ENCODE data around the gene MEG3.

Gene MEG3

DNA sequence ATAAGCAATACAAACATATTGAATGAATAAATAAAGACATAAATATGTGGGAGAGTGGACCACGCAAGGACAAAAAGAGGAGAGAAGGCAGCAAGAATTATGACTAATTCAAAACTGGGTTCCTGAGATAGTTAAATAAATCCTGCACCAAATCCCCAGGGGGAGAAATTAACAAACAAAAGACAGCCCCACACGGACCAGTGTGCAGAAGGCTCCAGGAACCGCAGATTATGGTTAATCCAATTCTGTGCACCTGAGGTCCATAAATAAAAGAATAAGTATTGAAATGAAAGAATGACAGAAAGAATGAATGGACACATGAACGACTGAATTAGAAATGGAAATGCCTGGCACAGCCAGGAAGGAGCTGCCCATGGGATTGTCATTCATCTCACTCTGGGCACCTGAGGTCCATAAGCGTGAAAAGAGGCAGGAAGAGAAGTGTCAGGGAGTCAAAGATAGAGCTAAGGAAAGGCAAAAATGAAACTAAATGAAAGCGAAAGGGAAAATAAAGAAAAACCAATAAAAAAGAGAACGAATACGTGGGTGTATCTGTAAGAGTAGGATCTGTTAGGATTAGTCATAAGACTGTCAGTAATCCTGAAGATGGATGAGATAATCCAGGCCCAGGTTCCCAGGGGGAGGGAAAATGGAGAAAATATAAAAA, 23.3 kb downstream of the MEG3 start:
- no peak for DNase-seq (ENCODE audit: low read depth)

DNA sequence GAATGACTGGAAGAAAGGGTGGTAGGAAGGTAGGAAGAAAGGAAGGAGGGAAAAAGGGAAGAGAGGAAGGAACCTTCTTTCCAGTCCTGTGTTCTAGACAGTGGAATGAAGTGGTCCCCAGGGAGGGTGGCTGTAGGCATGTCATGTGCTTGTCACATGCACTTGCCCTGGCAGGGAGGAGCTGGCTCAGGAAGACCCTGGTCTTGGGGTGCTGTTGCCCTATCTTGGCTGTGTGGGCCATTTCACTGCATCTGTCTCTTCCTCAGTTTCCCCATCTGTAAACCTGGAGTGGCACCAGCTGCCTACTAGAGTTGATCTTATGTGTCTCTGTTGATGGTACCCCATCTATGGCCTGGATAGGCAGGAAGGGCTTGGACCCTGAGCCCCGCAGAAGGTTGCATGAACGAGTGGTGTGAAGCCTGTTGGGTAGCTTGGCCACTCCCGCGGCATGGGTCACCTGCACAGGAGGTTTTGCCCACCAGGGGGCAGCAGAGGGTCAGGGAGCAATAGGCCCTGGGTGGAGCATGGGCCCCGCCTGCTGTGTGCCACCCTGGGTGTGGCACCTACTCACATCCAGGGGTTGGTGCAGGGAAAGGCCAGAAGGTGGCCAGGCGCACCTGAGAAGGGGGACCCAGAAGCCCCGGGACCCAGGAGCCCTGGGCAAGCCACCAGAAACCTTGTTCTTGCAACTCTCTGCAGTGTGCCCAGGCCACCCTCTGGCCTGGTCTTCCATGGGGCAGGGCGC, 25.1 kb downstream of the MEG3 start:
- peak; percentile 78 for DNase-seq (ENCODE audit: low read depth)

DNA sequence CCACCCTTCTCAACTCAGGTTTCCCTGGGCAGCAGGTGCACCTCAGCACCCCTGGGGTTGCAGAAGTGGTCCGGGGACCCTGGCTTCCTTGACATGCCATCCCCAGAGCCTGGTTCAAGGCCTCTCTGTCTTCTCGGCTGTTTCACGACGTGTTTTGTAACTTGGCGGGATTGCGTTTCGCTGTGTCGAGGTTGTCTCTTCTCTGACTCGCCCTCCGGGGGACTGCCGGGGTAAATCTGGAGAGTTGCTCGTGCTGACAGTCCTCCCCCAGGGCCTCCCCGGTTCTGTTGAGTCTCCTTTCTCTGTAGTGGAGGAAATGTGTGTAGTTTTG, 25.6 kb downstream of the MEG3 start:
- DNase-seq (ENCODE audit: low read depth), result no peak

DNA sequence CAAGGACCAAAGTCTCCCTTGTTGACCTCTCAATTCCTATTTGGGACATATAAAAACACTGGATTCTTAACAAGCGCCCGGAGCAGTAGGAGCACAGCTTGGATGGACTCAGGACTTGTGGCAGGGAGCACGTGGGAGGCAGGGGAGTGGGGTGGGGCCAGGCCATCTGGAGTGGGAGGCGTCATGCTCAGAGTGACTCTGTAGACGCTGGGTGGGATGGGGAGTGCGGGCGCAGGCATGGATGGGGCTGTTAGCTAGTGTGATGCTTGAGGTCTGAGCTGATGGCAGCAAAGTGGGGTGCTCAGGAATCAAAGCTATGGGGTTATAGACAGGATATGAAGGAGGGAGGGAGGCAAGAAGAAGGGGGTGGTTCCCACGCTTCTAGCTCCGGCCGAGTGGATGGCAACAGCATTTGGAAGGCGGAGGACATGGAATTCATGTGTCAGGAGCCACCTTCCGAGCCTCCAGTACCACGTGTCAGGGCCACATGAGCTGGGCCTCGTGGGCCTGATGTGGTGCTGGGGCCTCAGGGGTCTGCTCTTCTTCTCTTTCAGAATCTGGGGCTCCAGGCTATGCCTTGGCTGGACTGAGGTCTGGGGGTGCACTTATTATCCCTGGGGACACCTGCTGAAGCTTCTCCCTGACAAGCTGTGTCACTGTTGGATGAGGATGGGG, 26.2 kb downstream of the MEG3 start:
- DNase-seq (ENCODE audit: low read depth), result no peak

DNA sequence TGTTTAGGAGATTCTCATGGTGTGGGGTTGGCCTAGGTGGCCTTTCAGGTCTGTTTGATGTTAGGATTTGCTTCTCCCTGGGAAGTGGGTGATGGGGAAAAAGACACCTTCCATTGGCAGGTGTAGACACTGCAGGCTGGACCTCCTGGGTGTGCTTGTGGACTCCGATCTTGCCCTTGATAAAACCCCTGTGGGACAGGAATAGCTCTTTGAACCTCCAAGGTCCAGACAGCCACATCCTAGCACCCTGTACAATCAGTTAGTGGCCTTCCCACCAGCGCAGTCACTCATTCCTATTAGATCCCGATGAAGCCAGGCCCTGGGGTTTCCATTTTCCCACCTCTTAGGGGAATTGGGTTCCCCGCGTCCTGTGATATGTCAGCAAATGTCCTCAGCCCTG, 28.5 kb downstream of the MEG3 start:
- no peak for DNase-seq (ENCODE audit: low read depth)

DNA sequence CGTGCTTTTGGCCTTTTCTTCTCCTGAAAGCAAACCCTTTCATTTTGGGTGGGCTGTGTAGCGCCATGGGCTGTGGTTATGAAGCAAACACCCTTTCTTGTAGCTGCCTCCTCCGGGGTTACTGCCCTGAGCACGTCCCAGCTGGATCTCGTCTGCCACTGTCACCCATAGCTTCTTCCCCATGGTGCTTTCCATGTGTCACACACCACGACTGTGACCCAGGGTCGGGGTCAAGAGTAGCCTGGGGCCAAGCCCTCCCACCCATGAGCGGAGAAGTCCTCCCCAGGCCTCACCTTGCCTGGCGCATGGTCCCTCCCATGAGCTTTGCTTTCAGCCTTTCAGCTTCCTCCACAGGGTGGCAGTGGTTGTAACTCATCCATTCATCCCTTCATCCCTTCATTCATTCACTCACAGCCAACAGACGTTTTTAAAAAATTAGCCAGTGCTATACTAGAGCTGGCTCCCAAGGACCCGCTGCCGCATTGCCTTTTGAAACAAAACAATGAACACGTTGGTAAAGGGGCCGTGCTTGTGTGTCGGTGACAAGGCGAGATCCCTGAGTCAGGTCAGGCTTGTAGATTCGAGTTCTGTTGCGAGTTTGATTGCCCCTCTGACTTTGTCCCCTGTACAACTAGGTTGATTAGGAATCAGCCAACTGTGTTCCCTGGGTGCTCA, 29.5 kb downstream of the MEG3 start:
- DNase-seq (ENCODE audit: low read depth), result no peak

DNA sequence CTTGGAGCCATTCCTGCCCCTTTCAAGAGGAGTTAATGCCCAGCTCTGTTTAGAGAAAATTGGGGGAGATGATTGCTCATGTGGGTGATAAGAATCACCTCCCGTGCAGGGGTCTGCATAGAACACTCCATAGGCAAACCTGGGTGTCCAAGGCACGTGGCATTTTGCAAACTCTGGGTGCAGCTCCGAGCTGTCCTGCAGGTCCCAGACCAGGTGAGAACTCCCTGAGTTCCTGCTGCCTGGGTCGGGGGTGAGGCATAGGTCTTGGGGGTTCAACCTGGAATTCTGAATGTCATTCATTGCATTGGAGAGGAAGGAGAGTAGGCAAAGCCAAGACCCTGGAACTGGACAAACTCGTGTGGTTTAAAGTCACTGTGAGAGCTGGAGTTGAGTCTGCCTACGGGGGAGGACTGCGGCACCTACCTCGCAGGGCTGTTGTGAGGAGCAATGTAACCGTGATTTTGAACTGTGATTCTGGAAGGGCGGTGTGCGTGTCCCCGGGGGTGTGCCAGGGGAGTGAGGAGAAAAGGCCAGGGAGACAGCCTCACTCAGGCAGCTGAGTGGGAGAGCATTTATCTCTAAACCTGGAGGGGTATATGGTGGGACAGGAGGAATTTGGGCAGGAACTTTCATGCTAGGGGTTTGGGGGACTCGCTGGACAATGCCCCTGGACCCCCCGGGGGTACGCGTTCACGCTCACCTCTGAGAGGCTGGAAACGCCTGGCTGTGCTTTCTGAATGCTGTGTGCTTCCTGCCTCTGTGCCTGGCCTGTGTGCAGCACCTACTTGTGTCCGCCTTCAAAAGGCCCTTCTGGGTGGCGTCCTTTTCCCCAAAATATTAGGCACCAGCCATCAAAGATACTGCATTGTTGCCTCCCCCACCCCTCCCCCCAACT, 30.4 kb downstream of the MEG3 start:
- no peak for DNase-seq (ENCODE audit: low read depth)

DNA sequence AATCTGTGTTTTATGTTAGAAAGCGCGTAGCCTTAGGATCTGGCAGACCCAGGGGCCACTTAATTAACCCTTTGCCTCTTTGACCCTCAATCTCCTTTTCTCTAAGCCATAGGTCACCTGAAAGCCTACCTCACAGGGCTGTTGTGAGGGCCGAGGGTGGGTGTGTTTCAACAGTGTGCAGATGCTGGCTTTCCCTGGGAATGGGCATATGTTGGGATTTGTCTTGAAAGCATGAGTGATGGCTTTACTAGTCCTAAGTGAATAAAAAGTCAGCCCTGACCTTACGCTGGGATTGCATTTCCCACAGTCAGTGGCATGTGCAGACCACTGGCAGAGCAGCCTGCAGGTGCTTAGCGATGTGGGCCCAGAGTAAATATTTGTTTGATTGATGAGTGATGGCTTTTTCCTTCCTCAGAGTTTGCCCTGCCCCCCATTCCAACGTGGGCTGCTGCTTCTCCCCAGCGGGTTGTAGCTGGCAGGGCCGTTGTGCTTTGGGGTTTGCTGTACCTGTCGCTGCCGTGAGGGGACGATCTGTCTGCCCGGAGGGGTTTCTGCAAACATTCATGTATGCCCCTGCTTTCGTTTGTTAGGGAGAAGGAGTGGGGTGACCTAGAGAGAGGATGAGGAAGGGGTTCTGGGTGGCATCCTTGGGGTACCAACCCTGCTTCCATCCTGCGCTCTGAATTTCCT, 31.5 kb downstream of the MEG3 start:
- DNase-seq (ENCODE audit: low read depth), result no peak

DNA sequence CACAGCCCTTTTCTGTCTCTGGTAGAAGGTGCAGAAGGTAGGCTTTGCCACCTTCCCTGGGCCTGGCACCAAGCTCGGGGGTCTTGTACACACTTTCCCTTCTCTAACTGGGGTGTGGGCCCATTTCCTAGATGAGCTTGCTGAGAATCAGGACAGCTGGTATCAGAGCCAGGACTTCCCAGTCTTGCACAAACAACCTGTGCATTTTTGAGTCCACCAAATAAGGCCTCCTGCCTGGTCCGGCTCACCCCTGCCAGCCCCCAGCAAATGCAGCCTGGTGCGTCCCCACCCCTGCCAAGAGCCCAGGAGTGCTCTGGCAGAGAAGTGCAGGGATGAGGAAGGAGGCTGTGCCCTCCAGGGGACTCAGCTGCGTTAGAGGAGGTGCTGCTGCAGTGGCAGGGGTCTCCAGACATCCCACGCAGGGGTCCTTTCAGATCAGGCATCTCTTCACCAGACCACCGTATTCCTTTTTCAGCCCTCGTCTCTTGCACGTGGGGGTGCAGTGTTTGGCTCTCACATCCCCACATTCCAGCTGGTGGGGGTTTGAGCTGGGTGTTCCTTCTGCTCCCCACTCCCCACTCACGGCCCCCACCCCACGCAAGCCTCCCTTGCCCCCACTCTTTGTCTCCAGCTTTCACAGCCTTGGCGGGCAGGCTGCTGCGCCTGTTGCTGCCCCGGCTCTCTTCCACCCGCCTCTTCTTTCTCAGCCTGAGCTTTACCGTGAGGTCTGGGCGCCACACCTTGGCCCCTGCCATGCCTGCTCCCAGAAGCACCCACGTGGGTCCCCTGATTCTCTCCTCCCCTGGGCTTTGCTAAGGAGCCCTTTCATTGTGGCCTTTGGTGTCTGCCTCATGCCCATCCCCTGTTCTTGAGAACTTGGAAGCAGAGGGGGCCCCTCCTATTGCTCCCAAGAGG, 32.3 kb downstream of the MEG3 start:
- no peak for DNase-seq (ENCODE audit: low read depth)

DNA sequence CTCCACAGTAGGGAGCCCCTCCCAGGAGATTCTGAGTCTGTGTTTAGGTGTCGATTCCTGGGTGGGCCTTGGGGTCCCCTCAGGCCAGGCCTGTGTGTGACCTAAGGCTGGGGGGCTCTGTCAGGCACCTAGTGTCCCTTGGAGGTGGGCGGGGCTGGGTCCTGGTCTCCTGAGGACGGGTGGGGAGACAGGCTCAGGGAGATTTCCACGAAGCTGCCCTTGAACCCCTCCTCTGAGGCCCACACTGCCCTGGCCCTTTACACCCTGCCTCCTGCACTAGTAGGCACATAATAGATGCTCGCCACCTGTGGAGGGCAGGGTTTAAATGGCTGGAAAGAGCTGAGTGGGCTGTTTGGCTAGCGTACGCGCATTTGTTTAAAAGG, 32.9 kb downstream of the MEG3 start:
- no peak for DNase-seq (ENCODE audit: low read depth)

DNA sequence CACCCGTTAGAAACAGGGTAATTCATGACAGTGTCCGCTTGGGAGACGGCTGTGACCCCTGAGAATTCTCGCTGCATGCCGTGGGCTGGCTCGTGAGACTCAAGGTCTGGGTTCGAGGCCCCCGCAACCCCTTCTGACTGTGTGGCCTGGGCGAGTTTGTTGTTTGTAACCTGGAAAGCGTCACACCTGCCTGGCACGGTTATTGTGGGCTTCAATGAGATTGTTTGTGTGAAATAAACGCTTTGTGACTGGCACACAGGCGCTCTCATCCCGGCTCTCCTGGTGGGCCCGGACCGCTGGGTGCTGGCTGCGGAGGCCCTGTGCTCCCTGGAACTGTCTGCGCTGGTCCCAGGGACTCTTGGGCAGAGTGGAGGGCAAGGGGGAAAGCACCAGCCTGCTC, 33.9 kb downstream of the MEG3 start:
- DNase-seq (ENCODE audit: low read depth), result no peak

DNA sequence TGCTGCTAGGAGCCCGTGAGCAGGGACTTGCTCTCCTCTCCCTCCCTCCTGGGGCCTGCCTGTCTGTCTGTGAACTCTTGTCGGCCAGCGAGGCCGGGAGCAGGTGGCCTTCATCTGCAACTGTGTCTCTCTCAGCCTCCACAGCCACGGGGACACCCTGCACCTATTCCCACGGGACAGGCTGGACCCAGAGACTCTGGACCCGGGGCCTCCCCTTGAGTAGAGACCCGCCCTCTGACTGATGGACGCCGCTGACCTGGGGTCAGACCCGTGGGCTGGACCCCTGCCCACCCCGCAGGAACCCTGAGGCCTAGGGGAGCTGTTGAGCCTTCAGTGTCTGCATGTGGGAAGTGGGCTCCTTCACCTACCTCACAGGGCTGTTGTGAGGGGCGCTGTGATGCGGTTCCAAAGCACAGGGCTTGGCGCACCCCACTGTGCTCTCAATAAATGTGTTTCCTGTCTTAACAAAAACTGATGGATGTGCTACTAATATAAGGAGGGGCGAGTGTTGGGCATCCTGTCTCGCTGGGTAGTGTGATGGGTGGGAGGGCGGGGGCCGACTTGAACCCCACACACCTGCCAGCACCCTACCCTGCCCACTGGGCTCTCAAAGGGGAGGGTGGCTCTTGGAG, 34.8 kb downstream of the MEG3 start:
- DNase-seq (ENCODE audit: low read depth), result no peak

DNA sequence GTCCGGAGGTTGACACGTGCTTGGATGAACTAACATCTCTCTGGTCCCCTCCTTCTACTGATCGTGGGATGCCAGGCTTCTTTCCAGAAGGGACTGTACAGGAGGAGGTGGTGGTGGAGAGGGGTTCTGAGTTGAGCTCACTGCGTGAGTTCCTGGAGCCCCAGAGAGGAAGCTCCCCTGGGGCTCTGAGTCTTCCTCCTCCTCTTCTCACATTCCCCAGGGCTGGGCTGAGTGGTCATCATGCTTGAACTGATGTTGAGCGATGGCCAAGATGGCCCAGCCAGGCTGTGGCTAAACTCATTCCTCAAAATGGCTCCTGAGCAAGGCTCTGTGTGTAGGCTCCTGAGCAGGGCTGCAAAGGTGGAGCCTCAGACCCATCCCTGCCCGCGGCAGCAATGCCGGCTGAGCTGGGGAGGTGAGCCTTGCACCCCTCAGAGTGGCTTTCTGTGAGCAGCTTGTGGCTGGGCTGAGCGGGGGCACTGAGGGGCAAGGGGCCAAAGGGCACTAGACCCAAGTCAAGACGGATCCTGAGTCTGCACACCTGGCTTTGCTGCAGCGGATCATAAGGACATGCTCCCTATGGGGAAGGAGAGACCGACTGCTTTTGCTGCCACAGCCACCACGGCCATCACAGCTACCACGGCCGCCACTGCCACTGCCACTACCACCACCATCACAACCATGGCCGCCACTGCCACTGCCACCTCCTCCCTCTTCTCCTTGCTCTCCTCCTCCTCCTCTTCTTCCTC, 35.4 kb downstream of the MEG3 start:
- no peak for DNase-seq (ENCODE audit: low read depth)

DNA sequence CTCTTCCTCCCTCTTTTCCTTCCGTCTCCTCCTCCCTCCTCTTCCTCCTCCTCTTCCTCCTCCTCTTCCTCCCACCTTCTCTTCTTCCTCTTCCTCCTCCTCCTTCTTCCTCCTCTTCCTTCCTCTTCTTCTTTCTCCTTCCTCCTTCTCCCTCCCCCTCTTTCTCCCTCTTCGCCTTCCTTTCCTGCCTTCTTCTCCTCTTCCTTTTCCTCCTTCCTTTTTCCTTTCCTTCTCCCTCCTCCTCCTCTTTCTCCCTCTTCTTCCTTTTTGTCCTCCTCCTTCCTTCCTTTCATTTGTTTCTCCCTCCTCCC, 36.0 kb downstream of the MEG3 start:
- no peak for DNase-seq (ENCODE audit: low read depth)

DNA sequence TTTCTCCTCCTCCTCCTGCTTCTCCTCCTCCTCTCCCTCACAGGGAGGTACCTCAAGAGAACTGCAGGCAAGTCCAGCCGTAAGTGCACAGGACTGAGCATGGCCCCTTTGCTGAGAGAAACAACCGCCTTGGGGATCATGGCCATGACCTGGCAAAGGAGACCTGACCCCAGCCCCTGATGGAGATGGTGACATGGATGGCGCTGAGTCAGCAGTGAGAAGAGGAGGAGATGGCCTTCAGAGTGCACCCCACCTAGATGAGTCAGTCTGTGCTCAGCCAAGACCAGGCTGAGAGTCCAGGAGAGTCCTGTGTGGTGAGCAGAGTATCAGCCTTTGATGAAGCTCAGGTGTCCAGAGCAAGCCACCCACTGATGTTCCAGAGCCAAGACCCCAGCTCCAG, 36.4 kb downstream of the MEG3 start:
- DNase-seq (ENCODE audit: low read depth), result no peak

DNA sequence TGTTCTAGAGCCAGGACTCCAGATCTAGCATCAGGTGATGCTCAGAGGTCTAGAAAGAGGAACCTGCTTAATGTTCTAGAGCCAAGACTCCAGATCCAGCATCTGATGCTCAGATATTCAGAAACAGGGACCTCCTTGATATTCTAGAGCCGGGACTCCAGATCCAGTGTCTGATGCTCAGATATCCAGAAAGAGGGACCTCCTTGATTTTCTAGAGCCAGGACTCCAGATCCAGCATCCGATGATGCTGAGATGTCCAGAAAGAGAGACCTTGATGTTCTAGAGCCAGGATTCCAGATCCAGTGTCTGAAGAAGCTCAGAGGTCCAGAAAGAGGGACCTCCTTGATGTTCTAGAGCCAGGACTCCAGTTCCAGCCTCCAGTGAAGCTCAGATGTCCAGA, 36.9 kb downstream of the MEG3 start:
- no peak for DNase-seq (ENCODE audit: low read depth)

DNA sequence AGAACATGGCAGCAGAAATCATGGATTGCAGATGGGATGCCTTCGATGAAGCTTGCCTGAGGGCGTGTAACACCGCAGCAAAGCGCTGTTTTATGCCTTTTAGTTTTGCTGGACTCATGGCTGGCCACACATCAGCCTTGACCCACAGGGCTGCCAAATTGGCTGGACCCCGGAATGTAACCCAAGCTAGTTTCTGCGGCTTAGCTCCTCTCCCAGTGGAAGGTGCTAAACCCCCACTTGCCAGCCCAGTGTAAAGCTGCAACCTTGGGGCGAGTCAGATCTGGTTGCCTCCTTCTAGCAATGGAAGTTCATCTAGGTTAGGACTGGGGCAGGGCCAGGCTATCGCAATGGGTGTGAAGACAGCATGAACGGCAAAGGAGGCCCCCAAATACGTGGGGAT, 38.3 kb downstream of the MEG3 start:
- DNase-seq (ENCODE audit: low read depth), result no peak

DNA sequence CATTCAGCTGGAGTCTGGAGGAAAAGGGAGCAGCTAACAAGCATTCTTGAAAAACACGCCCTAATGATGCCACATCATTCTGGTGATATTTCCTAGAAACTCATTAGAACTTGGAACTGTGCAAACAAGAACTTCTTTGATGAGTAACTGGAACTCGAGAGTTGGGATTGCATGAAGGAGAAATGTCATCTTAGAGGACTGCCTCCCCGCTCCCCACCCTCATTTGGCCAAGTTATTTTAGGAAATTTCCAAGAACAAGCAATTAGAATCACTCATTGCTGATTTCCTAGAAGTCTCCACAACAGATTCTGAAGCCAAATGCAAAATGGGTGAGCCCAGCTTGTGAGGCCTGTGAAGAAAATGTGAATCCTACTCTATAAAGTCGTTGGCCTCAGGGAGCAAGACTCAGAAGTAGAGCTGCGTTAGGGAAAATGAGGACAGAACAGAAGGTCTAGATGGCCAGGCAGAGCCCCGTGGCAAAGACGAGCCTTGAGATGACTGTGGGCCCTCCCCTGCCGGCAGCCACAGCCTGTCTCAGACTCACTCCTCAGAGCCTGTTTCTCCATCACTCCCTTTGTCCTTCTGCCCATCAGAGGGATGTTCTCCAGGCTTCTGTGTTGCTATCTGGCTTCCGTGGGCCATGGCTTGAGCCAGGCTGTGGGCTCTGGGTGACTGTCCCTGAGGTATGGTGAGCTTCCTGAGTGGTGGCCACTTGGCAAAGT, 39.2 kb downstream of the MEG3 start:
- no peak for DNase-seq (ENCODE audit: low read depth)

All from stimulated activated CD8-positive, alpha-beta memory T cell treated with anti-CD3 and anti-CD28 coated beads, Interleukin-7, amount 100 ng/mL, for 24 hours (primary cell).